NCI-H82 treated with DMSO at 0.1 percent for 48 hours (cell line): ENCODE measurements around the gene MED13L.
A peak's percentile ranks its signal among the peaks of the same experiment; 100 is the strongest.

ENCODE experiments used
- DNase-seq: peaks from one replicate; lab custom pipeline; 2025; ENCODE audit not compliant: unreplicated experiment; lab: John Stamatoyannopoulos, UW

MED13L gene

GRCh38 chr12:115926037-115926670 is 351.3 kb downstream of the MED13L start:
- no peak for DNase-seq

GRCh38 chr12:115923851-115924250 is 353.6 kb downstream of the MED13L start:
- no peak for DNase-seq

- no peak for DNase-seq
Observed at GRCh38 chr12:115922952-115923564, 354.4 kb downstream of the MED13L start.

- DNase-seq: no peak
Observed at GRCh38 chr12:115920395-115921183, 356.9 kb downstream of the MED13L start.

GRCh38 chr12:115918763-115919162 is 358.7 kb downstream of the MED13L start:
- no peak for DNase-seq

- DNase-seq: no peak
Observed at GRCh38 chr12:115916910-115917668, 360.4 kb downstream of the MED13L start.

- no peak for DNase-seq
Observed at GRCh38 chr12:115914122-115914521, 363.4 kb downstream of the MED13L start.

- DNase-seq: no peak
Observed at GRCh38 chr12:115912440-115912839, 365.1 kb downstream of the MED13L start.

GRCh38 chr12:115911360-115911759 is 366.1 kb downstream of the MED13L start:
- no peak for DNase-seq

GRCh38 chr12:115910057-115910456 is 367.4 kb downstream of the MED13L start:
- peak; percentile 87 for DNase-seq
